Erythroblast (primary cell): ENCODE measurements around the gene PYGB.
"Not testable (repeated sequence)": the region's sequence is repeated elsewhere in the genome, so short reads cannot be mapped to it uniquely, and the experiment has no call there.

Experiments used
- DNase-seq, 2 experiments: peaks; one replicate each; lab custom pipeline; 2025; lab: John Stamatoyannopoulos, UW
- GATA1 ChIP-seq: IDR thresholded peaks from 2 replicates; pipeline ENCODE4 v1.6.1; 2011; ENCODE audit warnings: low read depth, mild to moderate bottlenecking, control low read depth, low read length, moderate library complexity
- POLR2A ChIP-seq: IDR thresholded peaks from 2 replicates; pipeline ENCODE4 v1.6.1; 2011; ENCODE audit warnings: mild to moderate bottlenecking, low read length

PYGB gene

GRCh38 chr20:25328954-25329498 is 81.1 kb downstream of the PYGB start:
- DNase-seq = no peak
- TF ChIP-seq GATA1 = no peak
- no peak for TF ChIP-seq POLR2A

- DNase-seq = not testable (repeated sequence)
These were observed 87.1 kb downstream of the PYGB start for GRCh38 chr20:25334972-25335371.

- no peak for TF ChIP-seq GATA1
- no peak for TF ChIP-seq POLR2A
- peak; percentile 29 to 32 for DNase-seq
These were observed 88.9 kb downstream of the PYGB start for GRCh38 chr20:25336561-25337422.

GRCh38 chr20:25338112-25339023 is 90.5 kb downstream of the PYGB start:
- DNase-seq = no peak
- TF ChIP-seq POLR2A = no peak
- no peak for TF ChIP-seq GATA1

- DNase-seq = no peak
These were observed 91.7 kb downstream of the PYGB start for GRCh38 chr20:25339608-25340007.

GRCh38 chr20:25340380-25340779 is 92.5 kb downstream of the PYGB start:
- TF ChIP-seq GATA1 = no peak
- TF ChIP-seq POLR2A = no peak
- no peak for DNase-seq

More at GRCh38 chr20:25339608-25340007, 91.7 kb downstream of the PYGB start:
- no peak for TF ChIP-seq POLR2A
- no peak for TF ChIP-seq GATA1

GRCh38 chr20:25341716-25342680 is 94.1 kb downstream of the PYGB start:
- TF ChIP-seq GATA1 (no peak), POLR2A (no peak)
- DNase-seq = no peak

- DNase-seq = no peak
- TF ChIP-seq GATA1 = no peak
- no peak for TF ChIP-seq POLR2A
These were observed 96.7 kb downstream of the PYGB start for GRCh38 chr20:25344634-25345033.

- TF ChIP-seq GATA1 = no peak
- no peak for DNase-seq
These were observed 97.8 kb downstream of the PYGB start for GRCh38 chr20:25345721-25346120.

GRCh38 chr20:25346349-25346748 is 98.5 kb downstream of the PYGB start:
- TF ChIP-seq GATA1 (no peak), POLR2A (no peak)
- no peak for DNase-seq
